Activated CD4-positive, alpha-beta T cell treated with anti-CD3 and anti-CD28 coated beads for 4 hours (primary cell): ENCODE measurements around the gene XAB2.

Experiments
- DNase-seq, 2 donors: peaks; one replicate each; pipeline ENCODE4 v3.0.0-alpha.2; 2020

Gene XAB2

DNA sequence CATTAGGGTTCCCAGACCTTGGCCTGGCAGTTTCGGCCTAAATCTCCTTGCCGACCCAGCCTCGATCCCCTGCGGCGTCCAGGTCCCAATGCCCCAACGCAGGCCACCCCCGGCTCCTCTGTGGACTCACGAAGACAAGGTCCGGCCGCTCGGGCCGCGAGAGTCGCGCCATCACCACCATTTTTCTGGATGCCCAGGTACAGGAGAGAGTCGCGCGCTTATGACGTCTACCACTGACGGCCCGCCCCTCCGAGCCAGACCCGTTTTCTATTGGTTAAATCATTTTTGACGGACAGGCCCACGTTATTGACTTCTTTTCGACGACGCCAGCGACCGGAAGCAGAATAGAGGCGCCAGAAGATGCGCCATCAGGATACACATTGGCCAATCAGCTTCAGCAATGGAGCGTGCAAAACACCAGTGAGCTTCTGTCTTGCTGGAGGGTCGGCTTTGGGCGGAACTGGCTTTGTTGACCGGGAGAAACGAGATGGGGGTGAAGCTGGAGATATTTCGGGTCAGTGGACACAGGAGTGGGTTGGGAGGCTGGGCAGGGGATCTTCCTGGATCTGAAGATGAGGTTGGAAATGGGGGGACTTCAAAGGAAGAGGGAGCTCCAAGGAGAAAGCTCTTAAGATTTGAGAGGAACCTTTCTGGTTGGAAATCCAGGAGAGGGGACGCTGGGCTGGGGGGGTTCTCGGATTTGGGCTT lies at the start of gene XAB2, which contains the start of gene PET100:
XAB2 (minus strand) TSS at position 199 of the 708 bp plus-strand sequence; CDS start at position 181, 18 bp downstream.
PET100 (plus strand) TSS at position 447 of the 708 bp plus-strand sequence; CDS start at position 488, 41 bp downstream.
- peak; percentile 92 to 93 for DNase-seq

DNA sequence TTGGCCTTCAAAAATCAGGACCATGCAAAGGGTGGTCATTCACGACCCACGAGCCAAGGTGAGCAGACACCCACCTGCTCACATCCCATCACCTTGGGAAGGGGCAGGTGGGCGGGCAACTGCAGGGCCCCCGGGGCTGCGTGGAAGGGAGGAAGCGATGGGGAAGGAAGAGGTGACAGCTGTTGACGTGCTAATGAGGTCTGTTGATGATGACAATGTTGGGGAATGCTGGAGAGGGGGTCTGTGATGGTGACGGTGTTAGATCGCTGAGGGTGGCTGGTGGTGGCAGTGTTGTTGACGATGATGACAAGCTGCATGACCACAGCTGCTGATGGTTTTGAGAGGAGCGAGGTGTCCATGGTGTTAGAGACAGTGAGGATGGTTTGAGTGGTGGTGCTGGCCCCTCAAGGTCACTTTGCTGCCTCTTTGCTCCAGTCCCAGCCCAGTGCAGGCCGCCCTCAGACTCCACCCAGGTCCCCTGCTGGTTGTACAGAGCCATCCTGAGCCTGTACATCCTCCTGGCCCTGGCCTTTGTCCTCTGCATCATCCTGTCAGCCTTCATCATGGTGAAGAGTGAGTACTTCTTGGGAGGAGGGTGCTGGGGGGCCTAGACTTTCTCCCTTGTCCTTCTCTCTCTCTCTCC lies 48.4 kb upstream of the XAB2 start:
- no peak for DNase-seq

DNA sequence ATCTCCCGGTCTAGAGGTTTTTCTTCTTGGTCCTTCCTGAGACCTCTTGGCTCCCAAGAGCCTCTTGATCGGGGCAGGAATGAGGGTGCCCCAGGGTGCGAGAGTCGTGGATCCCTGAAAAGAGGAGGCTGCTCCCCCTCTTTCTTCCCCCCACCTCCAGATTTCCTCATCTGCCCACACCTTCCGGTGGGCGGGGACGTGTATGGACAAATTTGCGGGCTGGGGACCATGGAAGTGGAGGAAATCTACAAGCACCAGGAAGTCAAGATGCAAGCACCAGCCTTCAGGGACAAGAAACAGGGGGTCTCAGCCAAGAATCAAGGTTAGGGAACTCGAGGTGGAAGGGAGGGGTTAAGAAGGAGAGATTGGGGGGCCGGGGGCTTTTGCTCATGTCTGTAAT lies 47.5 kb upstream of the XAB2 start, which contains the start of gene MCEMP1:
MCEMP1 (plus strand) TSS at position 237 of the 400 bp plus-strand sequence; CDS start at position 268, 31 bp downstream.
- DNase-seq: no peak

DNA sequence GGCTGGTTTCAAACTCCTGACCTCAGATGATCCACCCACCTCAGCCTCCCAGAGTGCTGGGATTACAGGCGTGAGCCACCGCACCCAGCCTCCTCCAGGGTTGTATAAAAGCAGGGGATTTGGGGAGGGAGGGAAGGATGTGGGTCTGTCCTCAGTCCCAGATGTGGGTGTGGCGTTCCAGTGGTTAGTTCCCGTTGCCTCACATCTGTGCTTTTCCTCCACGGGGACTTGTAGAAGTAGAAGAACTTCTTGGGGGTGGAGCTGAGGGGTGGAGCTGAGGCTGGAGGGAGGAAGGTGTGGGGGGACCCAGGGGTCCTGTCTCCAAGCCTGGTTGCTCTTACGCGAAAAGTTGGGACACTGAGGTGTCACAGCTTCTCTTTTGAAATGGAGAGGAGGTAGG lies 47.0 kb upstream of the XAB2 start:
- DNase-seq: no peak

DNA sequence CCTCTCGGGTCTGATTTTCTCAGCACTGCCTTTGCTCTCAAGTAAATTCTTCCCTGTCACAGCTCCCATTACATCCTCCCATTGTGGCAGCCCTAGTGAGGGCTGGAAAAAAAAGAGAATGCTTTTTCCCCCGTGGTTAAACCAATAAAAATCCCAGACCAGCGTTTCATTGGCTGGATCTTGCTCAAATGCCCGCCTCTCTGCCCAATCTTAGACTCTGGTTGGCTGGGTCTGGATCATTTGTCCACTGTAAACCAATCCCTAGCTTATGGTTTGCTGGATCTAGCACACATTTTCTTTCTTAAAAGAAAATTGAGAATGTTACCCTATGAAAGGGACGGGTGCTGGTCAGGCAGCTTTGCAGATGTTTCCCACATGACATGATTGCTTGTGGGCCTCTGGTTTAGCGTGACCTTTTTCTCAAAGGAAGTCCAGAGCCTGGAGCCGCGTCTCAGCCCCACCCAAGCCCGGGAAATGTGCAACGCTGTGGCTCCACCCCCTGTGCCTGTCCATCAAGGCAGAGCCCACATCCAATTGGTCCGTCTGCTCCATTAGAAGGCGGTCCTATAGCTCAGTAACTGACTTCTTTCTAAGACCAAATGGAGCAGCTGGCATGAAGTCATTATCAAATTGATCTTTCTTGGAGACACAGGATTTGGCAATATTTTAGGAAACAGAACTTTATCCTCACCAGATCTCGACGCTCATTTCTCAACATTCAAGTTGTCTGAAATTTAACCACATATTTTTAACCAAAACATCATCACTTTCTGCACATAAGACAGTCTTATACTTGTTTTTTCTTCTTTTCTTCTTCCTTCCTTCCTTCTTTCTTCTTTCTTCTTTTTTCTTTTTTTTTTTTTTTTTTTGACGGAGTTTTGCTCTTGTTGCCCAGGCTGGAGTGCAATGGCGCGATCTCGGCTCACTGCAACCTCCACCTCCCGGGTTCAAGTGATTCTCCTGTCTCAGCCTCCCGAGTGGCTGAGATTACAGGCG lies 45.0 kb upstream of the XAB2 start:
- no peak for DNase-seq

DNA sequence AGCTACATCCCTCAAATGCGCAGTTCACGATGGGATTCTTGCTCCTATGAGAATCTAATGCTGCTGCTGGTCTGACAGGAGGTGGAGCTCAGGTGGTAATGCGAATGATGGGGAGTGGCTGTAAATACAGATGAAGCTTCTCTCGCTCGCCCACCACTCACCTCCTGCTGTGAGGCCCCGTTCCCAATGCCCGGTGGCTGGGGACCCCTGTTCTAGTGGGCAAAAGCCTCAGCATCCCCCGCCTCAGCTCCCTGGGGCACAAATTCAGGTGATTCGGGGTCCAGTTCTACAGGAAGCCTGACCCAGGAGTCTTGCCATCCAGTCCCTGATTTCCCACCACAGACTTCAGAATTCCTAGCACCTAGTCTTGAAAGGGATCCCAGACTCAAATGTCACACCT lies 43.2 kb upstream of the XAB2 start:
- no peak for DNase-seq

DNA sequence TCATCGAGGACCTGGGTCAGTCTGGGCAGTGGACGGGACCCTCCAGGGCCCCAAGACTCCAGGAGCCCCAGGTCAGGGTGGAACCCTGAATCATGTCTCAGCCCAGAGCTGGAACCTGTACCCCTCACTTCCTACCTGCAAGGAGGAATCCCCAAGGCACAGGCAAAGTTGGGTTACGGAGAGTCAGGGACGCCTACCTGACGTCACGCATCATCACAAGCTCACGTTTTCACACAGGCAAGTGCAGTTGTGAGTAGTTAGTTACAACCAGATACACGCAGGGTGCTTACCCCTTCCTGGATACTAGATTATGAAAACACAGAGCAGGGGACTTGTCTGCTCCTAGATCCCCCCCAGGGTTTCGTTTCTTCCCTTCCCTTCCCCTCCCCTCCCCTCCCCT lies 41.4 kb upstream of the XAB2 start:
- no peak for DNase-seq

DNA sequence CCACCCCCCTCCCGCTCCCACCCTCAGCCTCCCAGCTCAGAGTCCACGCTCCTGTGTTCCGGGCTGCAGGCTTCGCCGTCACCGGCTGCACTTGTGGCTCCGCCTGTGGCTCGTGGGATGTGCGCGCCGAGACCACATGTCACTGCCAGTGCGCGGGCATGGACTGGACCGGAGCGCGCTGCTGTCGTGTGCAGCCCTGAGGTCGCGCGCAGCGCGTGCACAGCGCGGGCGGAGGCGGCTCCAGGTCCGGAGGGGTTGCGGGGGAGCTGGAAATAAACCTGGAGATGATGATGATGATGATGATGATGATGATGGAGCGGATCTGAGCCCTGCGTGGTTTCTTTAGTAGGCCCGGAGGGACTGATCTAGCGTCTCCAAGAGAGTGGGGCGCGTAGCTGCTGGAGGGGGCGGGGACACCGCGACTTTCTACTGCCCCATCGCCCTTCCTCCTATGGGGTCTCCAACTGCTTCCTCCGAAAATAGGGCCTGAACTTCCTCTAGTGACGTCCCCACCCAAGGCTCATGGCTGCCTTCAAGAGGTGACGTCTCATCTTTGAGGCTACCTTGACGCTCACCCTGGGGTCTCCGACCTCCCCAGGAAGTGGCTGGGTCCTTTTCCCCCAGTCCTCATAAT lies 40.9 kb upstream of the XAB2 start:
- DNase-seq: no peak

DNA sequence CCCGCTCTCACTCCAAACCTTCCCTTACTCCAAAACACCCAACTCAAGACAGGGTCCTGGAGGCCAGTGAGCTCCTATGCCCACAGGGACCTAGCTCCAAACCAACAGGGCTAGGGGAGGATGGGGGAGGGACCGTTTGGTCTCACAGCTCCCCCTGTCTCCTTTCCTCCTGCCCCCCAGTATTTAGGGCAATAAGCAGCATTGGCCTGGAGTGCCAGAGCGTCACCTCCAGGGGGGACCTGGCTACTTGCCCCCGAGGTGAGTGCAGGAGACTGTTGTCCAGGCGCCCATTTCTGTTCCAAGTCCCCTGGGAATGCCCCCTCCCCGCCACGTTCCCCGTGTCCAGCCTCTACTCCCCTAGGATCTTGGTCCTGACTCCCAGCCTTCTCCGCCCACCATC lies 40.3 kb upstream of the XAB2 start:
- no peak for DNase-seq

DNA sequence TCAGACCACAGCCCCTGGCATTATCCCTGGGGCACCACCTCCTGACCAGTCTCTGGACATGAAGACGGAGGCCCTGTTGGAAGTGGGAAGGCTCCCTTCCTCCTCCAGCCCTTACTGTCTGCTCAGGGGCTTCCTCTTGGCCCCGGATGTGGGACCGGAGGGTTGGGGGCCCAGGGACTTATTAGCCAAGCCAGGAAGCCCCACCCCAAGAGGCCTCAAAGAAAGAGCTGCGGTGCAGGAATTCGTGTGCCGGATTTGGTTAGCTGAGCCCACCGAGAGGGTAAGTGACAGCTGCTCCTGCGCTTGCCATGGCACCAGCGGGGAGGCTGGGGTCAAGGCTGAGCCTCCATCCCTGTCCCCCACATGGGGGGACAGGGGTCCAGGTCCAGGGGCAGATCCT lies 39.5 kb upstream of the XAB2 start, which contains the start of gene RETN:
RETN (plus strand) TSS at position 208 of the 400 bp plus-strand sequence. CDS start 278 bp downstream, outside the sequence.
- no peak for DNase-seq

DNA sequence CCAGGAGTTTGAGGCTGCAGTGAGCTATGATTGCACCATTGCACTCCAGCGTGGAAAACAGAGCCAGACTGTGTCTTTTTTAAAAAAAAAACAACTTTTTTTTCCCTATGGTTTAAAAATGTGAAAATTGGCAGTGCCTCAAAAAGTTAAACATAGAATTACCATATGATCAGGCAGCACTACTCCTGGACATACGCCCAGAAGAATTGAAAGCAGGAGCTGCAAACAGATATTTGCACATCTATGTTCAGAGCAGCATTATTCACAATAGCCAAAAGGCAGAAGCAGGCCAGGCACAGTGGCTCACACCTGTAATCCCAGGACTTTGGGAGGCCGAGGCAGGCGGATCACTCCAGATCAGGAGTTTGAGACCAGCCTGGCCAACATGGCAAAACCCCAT lies 35.7 kb upstream of the XAB2 start:
- no peak for DNase-seq

DNA sequence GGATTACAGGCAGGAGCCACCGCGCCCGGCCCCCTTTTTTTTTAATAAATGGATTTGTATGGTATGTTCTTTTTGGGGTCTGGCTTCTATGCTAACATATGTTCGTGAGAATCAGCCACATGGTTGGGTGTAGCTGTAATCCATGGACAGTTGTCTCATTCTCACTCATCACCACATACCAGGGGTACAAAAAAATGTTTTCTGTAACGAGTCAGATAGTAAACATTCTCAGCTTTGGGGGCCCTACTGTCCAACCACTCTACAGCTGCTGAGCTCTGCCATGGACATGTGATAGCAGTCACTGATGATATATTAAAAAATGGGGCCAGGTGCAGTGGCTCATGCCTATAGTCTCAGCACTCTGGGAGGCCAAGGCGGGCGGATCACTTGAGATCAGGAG lies 34.4 kb upstream of the XAB2 start:
- DNase-seq: no peak

DNA sequence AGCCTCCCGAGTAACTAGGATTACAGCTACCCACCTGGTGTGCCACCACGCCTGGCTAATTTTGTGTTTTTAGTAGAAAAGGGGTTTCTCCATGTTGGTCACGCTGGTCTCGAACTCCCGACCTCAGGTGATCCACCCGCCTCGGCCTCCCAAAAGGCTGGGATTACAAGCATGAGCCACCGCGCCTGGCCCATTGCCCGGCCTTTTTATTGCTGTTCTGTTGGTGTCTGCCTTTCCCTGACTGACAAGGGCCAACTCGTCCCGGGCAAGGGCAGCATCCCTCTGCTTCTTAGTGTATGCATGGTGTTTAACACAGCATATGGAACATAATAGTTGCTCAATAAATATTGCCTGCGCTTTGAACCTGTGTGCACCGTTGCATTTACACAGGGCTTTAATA lies 33.3 kb upstream of the XAB2 start:
- no peak for DNase-seq

DNA sequence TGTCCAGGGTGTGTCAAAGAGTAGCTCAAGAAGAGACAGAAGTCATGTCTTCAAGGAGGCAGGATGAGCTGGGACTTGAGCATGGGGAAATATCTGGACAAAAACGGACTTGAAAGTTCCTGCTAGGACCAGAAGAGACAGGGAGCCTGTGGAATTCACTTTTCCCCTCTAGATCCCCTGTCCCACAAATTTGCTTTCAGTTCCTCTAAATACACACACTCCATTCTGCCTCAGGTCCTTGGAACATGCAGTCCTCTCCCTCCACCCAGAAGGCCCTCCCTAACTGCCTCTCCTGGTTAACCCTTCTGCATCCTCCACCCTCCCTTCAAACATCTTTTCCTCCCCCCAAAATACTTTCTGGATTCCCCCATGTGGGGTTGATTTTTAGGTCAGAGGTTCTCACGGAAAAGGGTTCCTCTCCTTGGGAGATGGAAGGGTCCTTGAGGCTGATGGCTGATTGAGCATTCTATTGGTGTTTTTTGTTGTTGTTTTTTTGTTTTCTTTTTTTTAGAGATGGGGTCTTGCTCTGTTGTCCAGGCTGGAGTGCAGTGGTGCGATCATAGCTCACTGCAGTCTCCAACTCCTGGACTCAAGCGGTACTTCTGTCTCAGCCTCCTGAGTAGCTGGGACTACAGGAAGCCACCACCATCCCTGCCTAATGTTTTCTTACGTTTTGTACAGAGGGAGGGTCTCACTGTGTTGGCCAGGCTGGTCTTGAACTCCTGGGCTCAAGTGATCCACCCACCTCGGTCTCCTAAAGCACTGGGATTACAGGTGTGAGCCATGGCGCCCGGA lies 32.6 kb upstream of the XAB2 start:
- no peak for DNase-seq

DNA sequence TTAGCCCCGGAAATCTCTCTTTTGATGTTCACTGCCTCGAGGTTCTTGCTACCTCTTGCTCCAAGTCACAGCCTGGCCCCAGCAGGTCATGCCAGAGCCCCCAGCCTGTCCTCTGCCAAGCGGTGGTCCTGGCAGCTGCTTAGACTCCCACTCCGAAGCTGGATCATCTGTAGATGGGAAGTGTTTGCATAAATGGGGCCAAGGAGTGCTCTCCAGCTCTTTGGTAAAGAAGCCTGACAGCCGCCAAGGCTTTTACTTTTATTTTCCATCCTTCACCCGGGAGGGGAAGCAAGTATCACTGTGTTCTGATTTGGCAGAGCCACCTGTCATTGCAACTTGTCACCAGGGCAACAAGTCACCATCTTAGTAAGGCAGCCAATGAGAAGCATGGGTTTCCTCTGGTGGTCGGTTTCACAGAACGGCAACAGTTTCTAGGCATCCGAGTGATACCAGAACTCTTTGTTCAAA lies 28.9 kb upstream of the XAB2 start:
- DNase-seq: peak in 1 of 2 donors; percentile 25

DNA sequence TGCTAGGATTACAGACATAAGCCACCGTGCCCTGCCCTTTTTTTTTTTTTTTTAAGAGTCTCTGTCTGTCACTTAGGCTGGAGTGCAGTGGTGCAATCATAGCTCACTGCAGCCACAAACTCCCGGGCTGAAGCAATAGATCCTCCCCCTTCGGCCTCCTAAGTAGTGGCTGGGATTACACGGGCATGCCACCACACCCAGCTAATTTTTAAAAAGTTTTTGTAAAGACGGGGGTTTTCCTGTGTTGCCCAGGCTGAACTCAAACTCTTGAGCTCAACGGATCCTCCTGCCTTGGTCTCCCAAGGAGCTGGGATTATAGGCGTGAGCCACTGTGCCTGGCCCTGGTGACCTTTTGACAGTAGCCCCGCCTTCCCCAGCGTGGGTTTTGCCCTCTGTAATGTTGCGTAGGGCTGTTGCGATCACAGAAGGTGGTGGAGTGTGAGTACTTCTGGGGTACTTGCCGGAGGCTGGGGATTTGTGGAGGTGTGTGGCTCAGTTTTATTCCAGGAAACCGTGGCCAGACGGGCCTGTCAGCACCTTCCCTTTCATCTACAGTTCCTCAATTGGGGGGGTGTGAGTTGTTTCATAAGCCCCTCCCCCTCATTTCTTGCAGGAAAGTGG lies 27.9 kb upstream of the XAB2 start:
- peak in 1 of 2 donors; percentile 25 for DNase-seq

DNA sequence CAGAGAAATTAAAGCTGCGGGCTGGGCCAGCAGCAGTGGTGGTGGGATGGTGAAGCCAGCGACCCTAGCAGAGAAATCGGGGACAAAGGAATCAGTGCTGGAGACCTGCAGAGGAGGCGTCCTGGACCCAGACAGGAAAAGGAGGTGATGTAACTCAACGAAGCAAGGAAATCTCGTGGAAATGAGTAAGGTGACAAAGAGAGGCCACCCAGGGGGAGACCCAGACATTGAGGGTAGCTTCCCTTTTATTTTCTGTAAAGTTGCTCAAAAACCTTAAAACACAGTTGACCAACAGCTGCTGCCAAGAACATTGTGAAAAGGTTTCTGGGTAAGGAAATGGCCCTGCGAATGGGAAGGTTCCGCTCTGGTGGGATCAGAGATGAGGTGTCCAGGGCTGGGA lies 26.2 kb upstream of the XAB2 start:
- no peak for DNase-seq

DNA sequence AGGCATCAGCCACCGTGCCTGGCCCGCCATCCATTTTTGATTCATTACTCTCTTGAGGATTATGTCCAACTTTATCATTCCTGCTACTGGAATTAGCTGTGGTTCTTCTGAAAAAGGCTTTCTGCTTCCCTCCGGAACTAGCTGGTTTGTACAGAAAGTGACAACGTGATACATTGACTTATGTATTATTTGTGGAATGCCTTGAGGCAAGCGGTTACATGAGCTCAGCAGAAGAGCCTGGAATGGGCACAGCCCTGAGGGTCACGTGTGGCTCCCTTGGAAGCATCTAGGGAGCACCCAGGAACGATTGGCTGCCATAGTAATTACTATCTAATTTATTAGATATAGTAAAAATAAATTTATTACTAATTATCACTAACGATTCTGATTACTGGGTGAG lies 25.1 kb upstream of the XAB2 start:
- no peak for DNase-seq

DNA sequence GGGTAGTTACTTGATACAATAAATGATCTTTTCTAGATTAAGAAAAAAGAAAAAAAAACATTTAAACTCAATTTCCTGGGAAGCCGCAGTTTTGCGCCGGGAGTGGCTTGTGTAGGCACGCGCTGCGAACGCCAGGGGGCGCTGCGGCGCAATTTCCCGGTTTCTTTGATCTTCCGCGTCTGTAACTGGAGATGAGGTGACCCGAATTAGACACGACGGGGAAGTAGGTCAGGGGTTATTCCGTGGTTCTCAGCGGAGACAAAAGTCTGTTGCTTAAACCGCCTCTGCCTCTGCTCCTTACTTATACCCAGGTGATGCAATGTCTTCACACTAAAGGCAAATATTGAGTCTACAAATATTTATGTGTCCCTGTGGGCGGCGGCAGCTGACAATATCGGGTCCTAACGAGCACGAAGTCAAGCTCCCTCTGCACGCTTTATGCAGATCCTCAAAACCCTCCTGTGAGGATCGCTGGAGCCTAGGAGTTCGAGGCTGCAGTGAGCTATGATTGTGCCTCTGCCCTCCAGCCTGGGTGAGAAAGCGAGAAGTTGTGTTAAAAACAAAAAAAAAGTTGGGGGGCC lies 22.8 kb upstream of the XAB2 start:
- peak; percentile 77 to 88 for DNase-seq

DNA sequence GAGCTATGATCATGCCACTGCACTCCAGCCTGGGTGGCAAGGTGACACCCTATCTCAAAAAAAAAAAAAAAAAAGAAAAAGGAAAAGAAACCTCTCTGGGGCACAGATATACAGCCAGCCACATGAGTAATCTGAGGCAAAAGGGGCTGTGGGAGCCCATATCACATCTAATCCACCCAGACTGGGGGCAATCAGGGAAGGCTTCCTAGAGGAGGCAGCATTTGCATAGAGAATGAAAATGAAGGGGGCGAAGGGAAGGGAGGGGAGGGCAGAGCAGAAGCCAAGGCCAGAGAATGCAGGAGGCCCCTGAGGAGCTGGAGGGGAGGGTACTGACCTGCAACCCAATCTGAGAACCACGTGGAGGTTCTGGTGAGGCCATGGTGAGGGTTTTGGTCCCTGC lies 20.8 kb upstream of the XAB2 start:
- no peak for DNase-seq
